Endothelial cell of umbilical vein (primary cell): Measurements from ENCODE around the gene CDC20. TPM values are rescaled to one million over a fixed set of nuclear protein-coding genes. Genes with fewer than 3 reads are reported as not detected.

ENCODE experiments used
- BruUV-seq: library from RNA; stranded (reverse); fragments of 400-500 nt; replicated peaks from 2 replicates; lab custom pipeline; 2021; lab: Mats Ljungman, UMichigan
- CTCF ChIA-PET: fragments of 300-600, 350-600 bp; sonication (Branson Sonifier 250); formaldehyde crosslinking; loops from one replicate; lab custom pipeline; 2021; ENCODE audit warnings: antibody characterized with exemption, inconsistent platforms; lab: Charles Lee
- POLR2A ChIA-PET: fragments of 300-600, 350-600 bp; sonication (Branson Sonifier 250); formaldehyde crosslinking; loops from one replicate; lab custom pipeline; 2021; ENCODE audit warnings: antibody characterized with exemption, inconsistent platforms; lab: Charles Lee
- DNase-seq: peaks from one replicate; pipeline ENCODE4 v3.0.0-alpha.2; 2011; ENCODE audit warnings: low read depth, low spot score
- FAIRE-seq: peaks from 2 replicates; lab custom pipeline; 2011; peaks lifted over from hg19 to GRCh38; lab: Jason Lieb, UNC
- H2AFZ ChIP-seq: 2 replicates; pipeline ENCODE4 v1.6.0; 2012; ENCODE audit warnings: low read depth, low read length, control low read depth, inconsistent platforms
- H3K27ac ChIP-seq: 2 replicates; pipeline ENCODE4 v1.5.1; 2011; ENCODE audit warnings: low read depth, mild to moderate bottlenecking, control low read depth, low read length, moderate library complexity; ENCODE audit not compliant: insufficient read depth
- H3K27me3 ChIP-seq, 2 experiments: 2 replicates each; pipeline versions ENCODE4 v1.6.0 to v1.6.1; 2011; ENCODE audit warnings: low read length in 2 of 2, mixed read lengths in 1 of 2; ENCODE audit not compliant: control insufficient read depth in 2 of 2, insufficient read depth in 2 of 2
- H3K36me3 ChIP-seq, 2 experiments: 2 replicates in 1 of 2; 3 replicates in 1 of 2; pipeline ENCODE4 v1.5.1; 2011; ENCODE audit warnings: low read length in 2 of 2, mild to moderate bottlenecking in 1 of 2, moderate library complexity in 1 of 2; ENCODE audit not compliant: control insufficient read depth in 2 of 2, insufficient read depth in 2 of 2; ENCODE audit errors: extremely low read depth in 1 of 2
- H3K4me1 ChIP-seq: 3 replicates; pipeline ENCODE4 v1.5.1; 2011; ENCODE audit warnings: mild to moderate bottlenecking, low read length; ENCODE audit not compliant: control insufficient read depth, insufficient read depth; ENCODE audit errors: extremely low read depth
- H3K4me2 ChIP-seq: 2 replicates; pipeline ENCODE4 v1.6.1; 2011; ENCODE audit warnings: low read length, control low read depth, mixed read lengths; ENCODE audit not compliant: insufficient read depth
- H3K4me3 ChIP-seq, 3 experiments: fragments of 200-600 bp in 1 of 3; sonication (generic), shearing (Covaris generic) in 1 of 3; replicated peaks in 1 of 3; 2 replicates each; pipeline ENCODE4 v1.5.1; 2011 to 2016; ENCODE audit warnings: control low read depth in 3 of 3, low read length in 3 of 3, mild to moderate bottlenecking in 2 of 3, inconsistent platforms in 1 of 3, low read depth in 1 of 3, moderate library complexity in 1 of 3; ENCODE audit not compliant: insufficient read depth in 1 of 3
- H3K79me2 ChIP-seq: 2 replicates; pipeline ENCODE4 v1.6.0; 2012; ENCODE audit warnings: low read length, inconsistent platforms; ENCODE audit not compliant: control insufficient read depth, insufficient read depth
- H3K9ac ChIP-seq: replicated peaks from 2 replicates; pipeline ENCODE3; 2011; ENCODE audit warnings: low read length, control low read depth; ENCODE audit not compliant: insufficient read depth; ENCODE audit errors: extremely low read depth
- H3K9me1 ChIP-seq: replicated peaks from 3 replicates; pipeline ENCODE4 v1.6.0; 2011; ENCODE audit warnings: mild to moderate bottlenecking, low read length; ENCODE audit not compliant: control insufficient read depth, insufficient read depth; ENCODE audit errors: extremely low read depth
- H3K9me3 ChIP-seq: replicated peaks from 2 replicates; pipeline ENCODE4 v1.5.1; 2012; ENCODE audit warnings: low read length, inconsistent platforms; ENCODE audit not compliant: control insufficient read depth, insufficient read depth
- H4K20me1 ChIP-seq: replicated peaks from 2 replicates; pipeline ENCODE3; 2011; ENCODE audit warnings: mild to moderate bottlenecking, low read length; ENCODE audit not compliant: control insufficient read depth, insufficient read depth; ENCODE audit errors: extremely low read depth
- CTCF ChIP-seq, 2 donors: IDR thresholded peaks; 1 replicate in 1 of 2; 2 replicates in 1 of 2; pipeline ENCODE4 v1.5.1; 2011; ENCODE audit warnings: low read length in 2 of 2, mild to moderate bottlenecking in 2 of 2, moderate library complexity in 2 of 2, control low read depth in 1 of 2, inconsistent platforms in 1 of 2, low read depth in 1 of 2; ENCODE audit not compliant: insufficient read depth in 1 of 2; ENCODE audit errors: extremely low read depth in 1 of 2
- EZH2 ChIP-seq: IDR thresholded peaks from 2 replicates; pipeline ENCODE4 v1.6.1; 2012; ENCODE audit warnings: borderline replicate concordance, low read depth, mild to moderate bottlenecking, moderate library complexity, low read length, inconsistent platforms; ENCODE audit not compliant: severe bottlenecking
- FOS ChIP-seq: IDR thresholded peaks from 2 replicates; pipeline ENCODE4 v1.6.1; 2011; ENCODE audit warnings: mild to moderate bottlenecking, low read length, moderate library complexity, borderline replicate concordance; ENCODE audit not compliant: insufficient read depth
- GATA2 ChIP-seq: IDR thresholded peaks from 2 replicates; pipeline ENCODE4 v1.7.0; 2011; ENCODE audit warnings: low read depth, mild to moderate bottlenecking, moderate library complexity, mixed read lengths, low read length; ENCODE audit not compliant: insufficient read length, insufficient read depth
- JUN ChIP-seq: IDR thresholded peaks from 2 replicates; pipeline ENCODE4 v1.6.1; 2011; ENCODE audit warnings: borderline replicate concordance, low read depth; ENCODE audit not compliant: insufficient read length, insufficient read depth
- MAX ChIP-seq: IDR thresholded peaks from 2 replicates; pipeline ENCODE4 v1.6.1; 2011; ENCODE audit not compliant: insufficient read depth, insufficient read length
- MYC ChIP-seq: IDR thresholded peaks from one replicate; pipeline ENCODE4 v1.6.1; 2011; ENCODE audit warnings: mild to moderate bottlenecking, low read depth, low read length
- POLR2A ChIP-seq: IDR thresholded peaks from 2 replicates; pipeline ENCODE4 v1.6.1; 2012; ENCODE audit warnings: low read depth, mild to moderate bottlenecking, control low read depth, low read length
- POLR2AphosphoS5 ChIP-seq: IDR thresholded peaks from 2 replicates; pipeline ENCODE4 v1.6.1; 2012; ENCODE audit warnings: low read depth, mild to moderate bottlenecking, control low read depth, low read length, moderate library complexity; ENCODE audit not compliant: insufficient read depth
- dilution Hi-C: fragments of 300-500 bp; cut with MboI; formaldehyde crosslinking; loops from one replicate; pipeline ENCODE4 v1.15.0; 2019; ENCODE audit warnings: low sequenced_read_pairs; ENCODE audit not compliant: extremely low pct_ligation_motif_present
- intact Hi-C: fragments of 100-400 bp; cut with micrococcal nuclease; formaldehyde crosslinking; loops from one replicate; pipeline ENCODE4 v1.10.0; 2022
- polyA plus RNA-seq, 4 experiments: library from polyadenylated mRNA; depleted of rRNA in 3 of 4; stranded (reverse) in 3 of 4; unstranded in 1 of 4; fragments of >200 nt; gene quantifications; 2 replicates each; pipeline versions ENCODE4 v1.2.1 to v1.2.3, GENCODE V29; 2011 to 2012; ENCODE audit warnings: missing spikeins in 1 of 4
- total RNA-seq: library from RNA; stranded (reverse); gene quantifications from 2 replicates; pipeline ENCODE4 v1.2.3, GENCODE V29; 2021

The CDC20 gene
- total and polyA plus RNA-seq, 2 donors (not counting 3 experiments of a cell fraction or from before 2014, with no cell fraction given): 129 to 170 TPM

DNA sequence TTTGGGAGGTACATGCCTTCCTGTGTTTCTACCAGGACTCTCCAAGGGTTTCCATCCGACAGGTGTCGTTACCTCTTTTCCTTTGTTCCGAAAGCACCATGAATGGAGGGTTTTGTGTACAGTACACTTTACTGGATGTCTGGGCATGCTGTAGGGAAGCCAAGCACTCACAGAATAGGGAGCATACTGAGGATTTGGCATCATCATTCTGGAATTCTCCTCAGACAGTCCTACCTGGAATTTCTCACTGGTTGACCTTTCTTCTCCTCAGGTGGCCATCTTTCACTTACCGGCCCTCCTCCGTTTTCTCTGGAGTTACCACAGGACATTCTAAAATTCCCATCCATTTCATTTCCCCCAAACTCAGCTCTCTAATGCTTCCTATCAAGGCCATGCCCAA, 27.1 kb upstream of the CDC20 start:
- peaks cover 10% of the 10 kb centered on the region for H3K4me1 ChIP-seq
- H3K36me3 ChIP-seq: no peaks in the 10 kb centered on the region
- POLR2A ChIA-PET: no interaction called here
- dilution Hi-C loops (no loop called here), intact Hi-C loops (no loop called here)
- TF ChIP-seq JUN: no peak
- TF ChIP-seq POLR2AphosphoS5: no peak
- no peak for TF ChIP-seq FOS
- TF ChIP-seq MYC: no peak
- no peak for TF ChIP-seq MAX
- no peak for TF ChIP-seq EZH2
- TF ChIP-seq CTCF (IDR thresholded peaks at IDR 0.05; ENCODE audit: extremely low read depth in 1 of 2, insufficient read depth in 1 of 2, low read depth in 1 of 2, low read length in 2 of 2): no peak
- TF ChIP-seq GATA2: no peak
- no peak for TF ChIP-seq POLR2A
- H3K27me3 ChIP-seq: no peaks in the 10 kb centered on the region
- no peaks in the 10 kb centered on the region for H3K9me1 ChIP-seq
- FAIRE-seq (no peak), DNase-seq (no peak)
- H3K79me2 ChIP-seq: no peaks in the 10 kb centered on the region
- H3K4me2 ChIP-seq: no peak overlapping the region
- no peak overlapping the region for H2AFZ ChIP-seq
- CTCF ChIA-PET: interaction anchor here (3.6 kb wide), 1 partner anchor 26 kb away, joined by 14 read pairs; the partner anchor contains the start of gene CDC20
- H3K9ac ChIP-seq: no peak overlapping the region
- H3K9me3 ChIP-seq: no peaks in the 10 kb centered on the region
- no TSS peak for BruUV-seq
- H4K20me1 ChIP-seq: no peaks in the 10 kb centered on the region
- H3K27ac ChIP-seq: no peak overlapping the region
- H3K4me3 ChIP-seq: no peak overlapping the region
